Ovary (tissue), 3 donors: ENCODE measurements around the gene IGF1R.
A peak's percentile ranks its signal among the peaks of the same experiment; 100 is the strongest.

Experiments used
- EP300 ChIP-seq: sonication (generic); formaldehyde crosslinking; IDR thresholded peaks from one replicate; pipeline ENCODE4 v1.6.1; 2017; ENCODE audit warnings: antibody characterized with exemption
- POLR2A ChIP-seq: fragments of 450-650 bp; IDR thresholded peaks from one replicate; pipeline ENCODE4 v1.6.1; 2017; ENCODE audit warnings: antibody characterized with exemption, mild to moderate bottlenecking, moderate library complexity
- TF ChIP-seq, protein P1 (sequence below), 3 donors: fragments of 450-650 bp in 2 of 3; fragments of 200-600 bp in 1 of 3; IDR thresholded peaks; one replicate each; pipeline versions ENCODE4 v1.5.1 to v1.8.0; 2016 to 2022; ENCODE audit warnings: antibody characterized with exemption in 3 of 3, mild to moderate bottlenecking in 1 of 3
- donor health status: DM: no; HTN: no; CAD: no.

DNA sequence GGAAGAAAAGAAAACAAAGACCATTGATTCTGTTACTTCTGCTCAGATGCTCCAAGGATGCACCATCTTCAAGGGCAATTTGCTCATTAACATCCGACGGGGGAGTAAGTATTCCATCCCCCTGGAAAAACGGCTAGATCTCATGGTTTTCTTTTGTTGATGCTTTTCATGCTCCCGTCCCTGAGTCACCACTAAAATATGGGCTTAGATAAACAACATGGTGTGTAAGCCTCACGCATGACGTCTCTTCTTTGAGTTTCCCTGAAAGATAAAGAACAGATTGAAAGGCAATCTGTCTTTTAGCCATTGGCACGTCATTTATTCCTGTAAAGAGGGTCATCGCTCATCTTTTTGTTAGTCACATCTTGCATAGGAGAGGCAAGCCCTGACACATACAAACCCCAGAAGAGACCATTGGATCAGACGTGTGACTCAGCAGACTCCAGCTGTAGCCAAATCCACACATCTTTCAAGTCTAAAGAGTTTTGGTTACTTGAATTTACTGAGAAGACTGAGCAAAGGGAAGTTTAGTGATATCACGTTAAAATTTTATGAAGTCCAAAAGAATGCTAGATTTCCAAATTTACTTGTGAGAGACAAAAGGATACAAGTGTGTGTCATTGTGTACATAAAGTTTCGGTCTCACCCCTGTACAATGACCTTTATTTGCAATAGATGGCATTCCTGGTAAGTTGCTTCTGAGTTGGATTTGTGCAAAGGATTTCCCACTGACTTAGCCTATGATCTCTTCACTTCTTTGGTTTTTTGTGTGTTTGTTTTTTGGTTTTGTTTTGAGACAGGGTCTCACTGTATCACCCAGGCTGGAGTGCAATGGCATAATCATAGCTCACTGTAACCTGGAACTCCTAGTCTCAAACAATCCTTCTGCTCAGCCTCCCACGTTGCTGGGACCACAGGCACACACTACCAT lies 248.7 kb downstream of the IGF1R start:
- TF ChIP-seq, protein P1, sequence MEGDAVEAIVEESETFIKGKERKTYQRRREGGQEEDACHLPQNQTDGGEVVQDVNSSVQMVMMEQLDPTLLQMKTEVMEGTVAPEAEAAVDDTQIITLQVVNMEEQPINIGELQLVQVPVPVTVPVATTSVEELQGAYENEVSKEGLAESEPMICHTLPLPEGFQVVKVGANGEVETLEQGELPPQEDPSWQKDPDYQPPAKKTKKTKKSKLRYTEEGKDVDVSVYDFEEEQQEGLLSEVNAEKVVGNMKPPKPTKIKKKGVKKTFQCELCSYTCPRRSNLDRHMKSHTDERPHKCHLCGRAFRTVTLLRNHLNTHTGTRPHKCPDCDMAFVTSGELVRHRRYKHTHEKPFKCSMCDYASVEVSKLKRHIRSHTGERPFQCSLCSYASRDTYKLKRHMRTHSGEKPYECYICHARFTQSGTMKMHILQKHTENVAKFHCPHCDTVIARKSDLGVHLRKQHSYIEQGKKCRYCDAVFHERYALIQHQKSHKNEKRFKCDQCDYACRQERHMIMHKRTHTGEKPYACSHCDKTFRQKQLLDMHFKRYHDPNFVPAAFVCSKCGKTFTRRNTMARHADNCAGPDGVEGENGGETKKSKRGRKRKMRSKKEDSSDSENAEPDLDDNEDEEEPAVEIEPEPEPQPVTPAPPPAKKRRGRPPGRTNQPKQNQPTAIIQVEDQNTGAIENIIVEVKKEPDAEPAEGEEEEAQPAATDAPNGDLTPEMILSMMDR (IDR thresholded peaks at IDR 0.05) = no peak
- TF ChIP-seq EP300 (peak; percentile 91), POLR2A (no peak)
